Progenitor cell of endocrine pancreas (in vitro differentiated cells): Measurements from ENCODE around the gene CDK1. TPM values are rescaled to one million over a fixed set of nuclear protein-coding genes. Genes with fewer than 3 reads are reported as not detected.

Source experiments
- DNase-seq: peaks from one replicate; pipeline ENCODE4 v3.0.0; 2021; ENCODE audit warnings: low spot score; ENCODE audit not compliant: unreplicated experiment
- H3K27ac Mint-ChIP-seq: 2 replicates; pipeline ENCODE4 v1.8.0; 2021; ENCODE audit warnings: mild to moderate bottlenecking, moderate library complexity, mixed read lengths
- H3K27me3 Mint-ChIP-seq: 2 replicates; pipeline ENCODE4 v1.8.0; 2021; ENCODE audit warnings: mixed read lengths
- H3K36me3 Mint-ChIP-seq: 2 replicates; pipeline ENCODE4 v1.8.0; 2022; ENCODE audit warnings: mixed read lengths; ENCODE audit not compliant: insufficient read depth
- H3K4me1 Mint-ChIP-seq: 2 replicates; pipeline ENCODE4 v1.8.0; 2021; ENCODE audit warnings: low read depth, mixed read lengths
- H3K4me3 Mint-ChIP-seq: 2 replicates; pipeline ENCODE4 v1.8.0; 2021; ENCODE audit warnings: low read depth, mild to moderate bottlenecking, moderate library complexity, mixed read lengths
- H3K9me3 Mint-ChIP-seq: 2 replicates; pipeline ENCODE4 v1.8.0; 2021; ENCODE audit warnings: low read depth, mixed read lengths
- CTCF ChIP-seq: fragments of 200-600 bp; sonication (generic); IDR thresholded peaks from one replicate; pipeline ENCODE4 v1.5.0; 2021; ENCODE audit warnings: antibody characterized with exemption, mild to moderate bottlenecking; ENCODE audit not compliant: unreplicated experiment
- total RNA-seq: library from RNA; stranded (reverse); gene quantifications from 2 replicates; pipeline ENCODE4 v1.2.1, GENCODE V29; 2021

CDK1 gene
- total RNA-seq, 1 donor from 2014 or later, result 38.2 TPM

GRCh38 chr10:60737242-60737641, 41.0 kb upstream of the CDK1 start:
- H3K27ac Mint-ChIP-seq, result no peak overlapping the region
- peaks cover 7% of the 10 kb centered on the region for H3K4me1 Mint-ChIP-seq
- no peaks in the 10 kb centered on the region for H3K9me3 Mint-ChIP-seq
- H3K4me3 Mint-ChIP-seq, result no peak overlapping the region
- no peaks in the 10 kb centered on the region for H3K27me3 Mint-ChIP-seq
- no peak for TF ChIP-seq CTCF
- DNase-seq, result no peak
- no peaks in the 10 kb centered on the region for H3K36me3 Mint-ChIP-seq

- Mint-ChIP-seq H3K9me3 (no peaks in the 10 kb centered on the region), H3K27me3 (no peaks in the 10 kb centered on the region), H3K4me1 (no peaks in the 10 kb centered on the region), H3K36me3 (no peaks in the 10 kb centered on the region), H3K4me3 (no peak overlapping the region), H3K27ac (no peak overlapping the region)
- no peak for DNase-seq
- TF ChIP-seq CTCF, result no peak
These were observed 38.7 kb upstream of the CDK1 start for GRCh38 chr10:60739558-60739957.

- Mint-ChIP-seq H3K27me3 (no peaks in the 10 kb centered on the region), H3K27ac (no peak overlapping the region), H3K9me3 (no peaks in the 10 kb centered on the region), H3K36me3 (no peaks in the 10 kb centered on the region), H3K4me3 (no peak overlapping the region), H3K4me1 (no peaks in the 10 kb centered on the region)
- TF ChIP-seq CTCF, result no peak
- no peak for DNase-seq
These were observed 35.8 kb upstream of the CDK1 start for GRCh38 chr10:60742512-60742911.

GRCh38 chr10:60747817-60748469, 30.3 kb upstream of the CDK1 start:
- H3K36me3 Mint-ChIP-seq, result no peaks in the 10 kb centered on the region
- no peak for DNase-seq
- no peak overlapping the region for H3K4me3 Mint-ChIP-seq
- H3K27ac Mint-ChIP-seq, result no peak overlapping the region
- no peak for TF ChIP-seq CTCF
- H3K9me3 Mint-ChIP-seq, result no peaks in the 10 kb centered on the region
- peaks cover 6% of the 10 kb centered on the region for H3K4me1 Mint-ChIP-seq
- H3K27me3 Mint-ChIP-seq, result no peaks in the 10 kb centered on the region

- Mint-ChIP-seq H3K4me1 (peaks cover 5% of the 10 kb centered on the region), H3K4me3 (no peak overlapping the region), H3K36me3 (no peaks in the 10 kb centered on the region), H3K27me3 (peaks cover 3% of the 10 kb centered on the region), H3K27ac (no peak overlapping the region), H3K9me3 (no peaks in the 10 kb centered on the region)
- no peak for TF ChIP-seq CTCF
- DNase-seq, result no peak
These were observed 25.1 kb upstream of the CDK1 start for GRCh38 chr10:60753152-60753551.
